Astrocyte of the cerebellum (primary cell): Measurements from ENCODE around the gene MYH7.

Source experiments
- DNase-seq: peaks from one replicate; pipeline ENCODE4 v3.0.0-alpha.2; 2011; ENCODE audit warnings: low read depth
- H3K4me3 ChIP-seq: 2 replicates; pipeline ENCODE4 v1.5.1; 2011; ENCODE audit warnings: mild to moderate bottlenecking, low read depth, low read length, moderate library complexity
- CTCF ChIP-seq: IDR thresholded peaks from 2 replicates; pipeline ENCODE4 v1.5.1; 2012; ENCODE audit warnings: low read length, low read depth, moderate library complexity, mild to moderate bottlenecking; ENCODE audit errors: missing control alignments
- in situ Hi-C: cut with HindIII; loops from 2 replicates; pipeline ENCODE4 v1.10.0; 2017; ENCODE audit warnings: low sequenced_read_pairs

The MYH7 gene

GRCh38 chr14:23449314-23449713 lies 13.9 kb upstream of the MYH7 start:
- no peak for TF ChIP-seq CTCF
- no peak for DNase-seq
- no peak overlapping the region for H3K4me3 ChIP-seq
- in situ Hi-C loops = no loop called here

GRCh38 chr14:23447361-23448350 lies 12.2 kb upstream of the MYH7 start:
- no peak overlapping the region for H3K4me3 ChIP-seq
- no peak for TF ChIP-seq CTCF
- DNase-seq = no peak
- in situ Hi-C loops = no loop called here

GRCh38 chr14:23446291-23446851 lies 10.9 kb upstream of the MYH7 start:
- TF ChIP-seq CTCF = no peak
- DNase-seq = no peak
- no peak overlapping the region for H3K4me3 ChIP-seq
- in situ Hi-C loops = no loop called here

- no peak for DNase-seq
- no peak overlapping the region for H3K4me3 ChIP-seq
- no peak for TF ChIP-seq CTCF
- in situ Hi-C loops = no loop called here
These were observed 10.3 kb upstream of the MYH7 start for GRCh38 chr14:23445773-23446172.

- no peak overlapping the region for H3K4me3 ChIP-seq
- TF ChIP-seq CTCF = no peak
- in situ Hi-C loops = no loop called here
- no peak for DNase-seq
These were observed 8.9 kb upstream of the MYH7 start for GRCh38 chr14:23444314-23444713.

GRCh38 chr14:23443881-23444280 lies 8.4 kb upstream of the MYH7 start:
- in situ Hi-C loops = no loop called here
- no peak overlapping the region for H3K4me3 ChIP-seq
- no peak for DNase-seq
- TF ChIP-seq CTCF = no peak
